Activated CD4-positive, alpha-beta T cell treated with anti-CD3 and anti-CD28 coated beads, Interleukin-2, amount 50 U/mL, for 48 hours (primary cell): ENCODE results near the gene GRM2.

Experiments used
- DNase-seq, 2 experiments: peaks; one replicate each; pipeline ENCODE4 v3.0.0-alpha.2; 2020

Gene GRM2

DNA sequence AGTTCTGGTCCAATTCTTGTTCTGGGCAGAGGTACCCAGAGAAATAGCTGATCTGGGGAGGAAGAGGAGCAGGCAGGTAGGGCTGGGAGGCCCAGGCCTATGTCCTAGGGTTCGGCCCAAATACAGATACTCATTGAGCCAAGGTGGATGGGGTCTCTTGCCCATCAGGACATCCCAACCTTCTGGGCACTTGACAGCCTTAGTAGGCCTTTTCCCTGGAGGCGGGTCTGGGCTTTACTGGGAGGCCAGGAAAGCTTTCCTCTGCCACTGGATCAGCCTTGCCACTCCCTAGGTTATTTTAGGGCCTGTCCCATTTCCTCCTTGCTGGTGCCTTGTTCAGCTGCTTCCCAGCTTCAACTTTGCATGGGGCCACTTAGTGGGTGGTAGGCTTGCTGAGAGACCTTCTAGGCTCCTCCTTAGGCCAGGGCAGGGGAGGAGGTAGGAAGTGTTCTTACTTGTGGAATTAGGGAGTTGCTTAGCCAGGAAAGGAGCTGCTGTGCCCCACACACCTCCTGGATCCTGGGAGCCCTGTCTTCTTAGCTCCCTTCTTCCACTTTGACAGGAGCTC lies 26.1 kb upstream of the GRM2 start:
- DNase-seq = no peak

DNA sequence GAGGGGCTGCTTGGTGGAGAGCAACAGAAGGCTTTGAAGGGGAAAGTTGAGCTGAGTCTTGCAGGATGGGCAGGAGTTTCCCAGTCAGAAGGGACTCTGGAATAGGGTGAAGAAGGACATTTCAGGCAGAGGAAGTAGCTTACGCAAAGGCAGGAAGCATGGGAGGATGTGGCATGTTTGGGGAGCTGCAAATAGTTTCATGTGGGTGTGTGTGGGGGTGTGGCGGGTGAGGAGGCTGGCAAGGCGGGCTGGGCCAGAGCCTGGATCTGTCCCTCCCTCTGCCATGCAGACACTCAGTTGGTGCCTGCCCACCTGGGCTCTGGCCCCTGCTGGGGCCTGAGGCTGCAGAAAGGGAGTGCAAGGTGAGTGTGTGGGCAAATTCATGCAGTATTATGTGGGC lies 25.4 kb upstream of the GRM2 start:
- DNase-seq = peak in 1 of 2 experiments; percentile 46

DNA sequence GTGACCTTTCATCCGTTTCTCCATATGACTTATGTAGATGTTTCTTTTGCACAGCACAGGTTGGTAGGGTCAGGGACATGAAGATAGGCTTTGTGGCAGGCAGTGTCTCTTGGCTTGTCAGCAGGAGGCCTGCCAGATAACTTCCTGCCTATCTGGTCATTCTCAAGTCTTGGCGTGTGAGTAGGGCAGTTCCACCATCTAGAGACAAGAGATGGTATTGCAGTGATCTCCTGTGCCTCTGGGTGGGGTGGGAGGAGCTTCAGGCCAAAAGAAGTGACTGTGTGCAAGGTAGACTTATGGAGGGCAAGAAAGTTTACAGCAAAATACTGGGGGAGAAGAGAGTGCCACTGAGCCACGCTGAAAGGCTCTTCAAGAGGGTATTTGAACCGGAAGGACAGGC lies 24.8 kb upstream of the GRM2 start:
- DNase-seq = peak; percentile 66 to 77

DNA sequence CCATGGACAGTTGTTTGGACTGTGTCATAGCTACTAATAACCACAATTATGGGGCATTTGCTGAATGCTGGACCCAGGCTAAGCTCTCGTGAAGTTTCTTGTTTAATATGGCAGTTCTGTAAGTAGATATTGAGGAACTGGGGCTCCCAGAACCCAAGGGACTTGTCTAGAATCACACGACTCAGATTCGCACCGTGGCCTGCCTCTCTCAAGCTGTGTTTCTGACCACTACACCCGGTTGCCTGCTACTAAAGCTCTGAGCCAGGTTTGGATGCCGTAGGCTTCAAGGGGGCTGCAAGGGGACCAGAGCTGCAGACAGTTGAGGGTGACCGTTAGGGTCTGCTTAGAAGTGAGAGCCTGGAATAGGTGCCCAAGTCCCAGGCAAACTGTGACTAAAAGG lies 24.3 kb upstream of the GRM2 start:
- no peak for DNase-seq

DNA sequence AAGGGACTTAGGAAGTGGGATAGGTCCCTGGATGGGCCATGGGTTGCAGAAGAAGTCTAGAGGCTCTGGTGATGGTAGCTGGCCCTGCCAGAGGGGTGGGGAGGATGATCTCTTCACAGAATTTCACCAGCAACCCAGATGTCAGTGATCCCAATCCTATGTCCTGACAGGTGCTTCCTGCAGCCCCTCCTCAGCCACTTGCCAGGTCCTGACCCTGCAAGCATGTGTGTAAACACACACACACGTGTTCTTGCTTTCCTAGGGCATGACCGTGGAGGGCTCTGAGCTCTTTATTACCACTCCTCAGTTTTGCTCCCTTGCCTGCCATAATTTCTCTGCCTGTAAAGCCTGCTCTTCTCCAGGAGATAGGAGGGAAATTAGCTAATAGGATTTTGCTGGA lies 23.3 kb upstream of the GRM2 start:
- no peak for DNase-seq

DNA sequence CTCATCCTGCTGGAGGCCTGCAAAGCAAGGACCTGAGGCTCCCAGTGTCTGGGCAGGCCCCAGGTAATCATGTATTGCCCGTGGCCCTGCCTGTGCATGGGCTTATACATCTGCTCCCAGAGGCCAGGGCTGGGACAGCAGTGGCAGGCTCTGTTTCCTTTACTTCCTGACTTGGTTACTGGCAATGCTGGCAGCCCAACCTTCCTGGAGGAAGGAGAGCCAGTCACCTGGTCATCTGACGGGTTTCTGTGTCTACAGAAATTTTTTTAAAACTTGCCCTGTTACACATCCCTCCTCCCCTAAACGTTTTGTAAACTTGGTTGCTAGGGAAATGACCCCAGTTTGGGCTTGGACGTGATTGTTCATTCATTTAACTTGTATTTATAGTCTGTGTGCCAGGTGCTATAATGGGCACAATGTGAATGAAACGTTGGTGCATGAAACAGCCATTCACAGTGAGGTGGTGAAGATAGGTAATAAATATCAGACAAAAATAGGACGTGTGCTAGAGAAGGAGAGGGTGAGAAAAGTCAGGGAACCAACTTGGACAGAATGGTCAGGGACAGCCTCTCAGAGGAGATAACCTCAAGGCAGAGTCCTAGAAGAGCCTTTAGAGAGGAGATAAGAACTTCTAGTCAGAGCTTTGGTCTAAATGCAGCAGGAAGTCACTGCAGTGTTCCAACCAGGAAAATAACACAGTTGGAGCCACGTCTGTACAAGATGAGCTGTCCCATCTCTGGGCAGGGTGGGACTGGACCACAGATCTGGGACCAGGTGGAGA lies 21.7 kb upstream of the GRM2 start:
- no peak for DNase-seq

DNA sequence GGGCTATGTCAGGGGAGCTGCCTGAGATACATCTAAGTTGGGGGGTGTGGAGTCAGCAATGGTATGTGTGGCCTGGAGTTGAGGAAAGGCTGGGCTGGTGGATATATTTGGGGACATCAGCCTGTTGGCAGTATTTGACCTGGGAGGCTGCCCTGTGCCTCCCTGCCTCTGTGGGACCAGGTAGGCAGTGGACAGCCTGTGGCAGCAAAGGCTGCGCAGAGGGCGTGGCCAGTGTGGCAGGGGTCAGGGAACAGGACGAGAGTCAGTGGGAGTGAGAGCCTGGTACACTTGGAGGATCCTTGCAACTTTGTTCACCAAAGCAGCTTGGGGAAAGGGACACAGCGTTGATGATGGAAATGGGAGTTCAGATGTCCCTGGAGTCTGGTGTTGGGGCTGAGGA lies 20.8 kb upstream of the GRM2 start:
- no peak for DNase-seq

DNA sequence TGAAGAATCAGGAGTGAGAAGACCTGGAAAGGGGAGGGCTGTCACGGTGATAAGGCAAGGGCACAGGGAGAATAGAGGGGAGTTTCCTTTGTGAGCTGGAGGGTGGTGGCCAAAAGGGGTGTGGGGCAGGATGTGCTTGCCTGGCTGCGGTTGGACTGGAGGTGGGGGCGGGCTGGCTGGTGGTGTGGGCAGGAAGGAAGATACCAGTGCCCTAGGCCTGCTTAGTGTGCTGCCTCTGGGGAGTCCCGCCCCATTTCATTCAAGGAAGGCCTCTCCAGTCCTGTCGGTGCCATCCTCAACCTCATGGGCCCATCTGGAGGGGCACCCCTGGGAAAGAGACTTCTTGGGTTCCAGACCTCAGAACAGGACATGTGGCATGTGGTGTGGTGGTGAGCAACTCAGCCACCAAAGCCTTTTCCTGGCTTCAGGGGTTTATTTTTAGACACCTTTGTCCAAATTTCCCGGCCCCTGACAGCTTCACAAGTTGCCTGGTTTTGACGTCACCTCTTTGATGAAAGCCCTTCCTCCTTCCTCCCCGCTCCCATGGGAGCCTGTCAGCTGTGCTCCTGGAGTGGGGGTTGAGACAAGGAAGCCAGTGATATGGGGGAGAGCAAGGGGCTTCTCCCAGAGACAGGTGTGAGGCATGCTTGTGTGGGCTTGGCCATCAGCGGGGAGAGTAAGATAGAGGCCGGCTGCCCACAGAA lies 20.2 kb upstream of the GRM2 start:
- peak; percentile 85 to 87 for DNase-seq

DNA sequence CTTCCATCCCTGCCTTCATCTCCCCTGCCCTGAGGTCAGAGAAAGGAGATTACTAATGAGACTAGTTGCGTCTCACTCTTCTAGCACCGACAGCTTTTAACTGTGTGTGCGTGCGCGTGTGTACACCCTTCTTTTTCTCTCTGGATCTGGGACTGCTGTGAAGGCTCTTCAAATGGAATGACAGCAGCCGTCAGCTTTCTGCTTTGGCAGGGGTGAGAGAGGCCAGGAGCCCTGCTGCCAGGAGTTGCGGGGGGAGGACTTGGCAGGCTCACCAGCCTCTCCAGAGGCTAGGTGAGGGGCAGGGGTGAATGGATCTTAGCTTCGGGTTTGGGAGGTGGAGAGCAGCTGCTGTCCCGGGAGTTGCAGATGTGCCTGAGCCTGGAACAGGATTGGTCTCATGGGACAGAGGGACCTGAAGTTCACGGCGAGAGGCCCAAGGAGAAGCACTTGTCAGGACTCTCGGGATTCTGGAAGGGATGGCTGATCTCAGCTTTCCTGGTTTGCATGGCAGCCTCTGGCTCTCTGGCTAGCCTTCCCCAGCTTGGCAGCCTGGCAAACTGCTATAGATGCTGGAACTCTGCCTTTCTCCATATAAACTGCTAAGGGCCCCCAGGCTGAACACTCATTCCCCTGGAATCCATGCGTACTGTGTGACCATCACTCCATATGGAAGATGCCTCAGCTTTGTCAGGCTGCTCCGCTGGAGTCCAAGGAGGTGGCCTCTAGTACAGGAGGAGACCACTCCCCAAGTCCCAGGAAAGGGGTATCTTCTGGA lies 19.2 kb upstream of the GRM2 start:
- DNase-seq = no peak

DNA sequence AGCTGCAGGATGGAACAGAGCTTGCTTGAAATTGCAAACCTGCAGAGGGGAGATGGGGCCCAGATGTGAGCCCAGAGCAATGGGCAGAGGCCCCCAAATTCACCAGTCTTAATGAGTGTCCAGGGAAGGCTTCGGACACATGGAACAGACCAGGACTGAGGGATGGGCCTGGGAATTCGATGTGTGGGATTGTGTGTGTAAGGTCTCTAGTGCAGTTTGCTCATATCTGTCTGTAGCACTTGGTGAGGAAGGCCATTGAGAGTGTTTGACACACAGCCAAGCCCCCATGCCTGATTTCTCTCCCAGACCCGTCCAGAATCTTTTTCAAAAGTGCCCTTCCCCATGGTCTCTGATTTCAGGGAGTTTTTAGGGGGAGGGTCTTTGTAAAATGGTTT lies 18.7 kb upstream of the GRM2 start:
- no peak for DNase-seq

DNA sequence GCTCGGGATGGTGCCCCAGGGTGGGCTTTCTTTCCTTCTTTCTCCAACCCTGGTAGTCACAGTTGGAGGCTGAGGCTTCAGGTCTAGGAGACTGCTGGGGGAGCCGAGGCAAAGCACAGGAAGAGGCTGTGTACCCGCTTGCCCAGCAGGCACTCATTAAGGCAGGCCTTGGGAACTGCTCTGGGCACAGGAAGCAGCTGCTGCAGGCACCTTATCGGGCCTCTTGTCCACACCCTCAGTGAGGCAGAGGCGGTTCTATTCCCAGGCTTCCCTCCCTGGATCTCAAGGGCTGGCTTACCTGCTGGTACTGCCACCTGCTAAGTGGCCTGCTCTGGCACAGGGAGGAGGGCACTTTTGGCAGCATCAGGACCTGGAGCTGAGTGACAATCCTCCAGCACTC lies 15.8 kb upstream of the GRM2 start:
- no peak for DNase-seq

DNA sequence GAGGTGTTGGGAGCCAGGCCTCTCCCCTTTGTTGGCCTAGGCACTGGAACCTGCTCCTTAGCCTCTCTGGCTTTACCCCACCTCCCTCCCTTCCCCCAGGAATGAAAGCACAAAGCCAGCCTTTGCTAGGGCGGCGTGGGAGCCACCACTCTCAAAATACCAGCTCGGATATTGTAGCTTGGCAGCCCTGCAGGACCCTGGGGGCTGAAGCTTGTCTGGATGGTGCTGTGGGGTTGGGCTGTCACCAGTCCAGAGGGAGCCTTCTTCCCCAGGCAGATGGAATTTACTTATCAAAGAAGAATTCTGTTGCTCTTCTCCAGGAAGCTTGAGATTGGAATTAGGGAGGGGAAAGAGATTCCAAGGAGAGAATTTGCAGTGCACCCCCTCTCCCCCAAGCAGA lies 14.9 kb upstream of the GRM2 start:
- DNase-seq = no peak

DNA sequence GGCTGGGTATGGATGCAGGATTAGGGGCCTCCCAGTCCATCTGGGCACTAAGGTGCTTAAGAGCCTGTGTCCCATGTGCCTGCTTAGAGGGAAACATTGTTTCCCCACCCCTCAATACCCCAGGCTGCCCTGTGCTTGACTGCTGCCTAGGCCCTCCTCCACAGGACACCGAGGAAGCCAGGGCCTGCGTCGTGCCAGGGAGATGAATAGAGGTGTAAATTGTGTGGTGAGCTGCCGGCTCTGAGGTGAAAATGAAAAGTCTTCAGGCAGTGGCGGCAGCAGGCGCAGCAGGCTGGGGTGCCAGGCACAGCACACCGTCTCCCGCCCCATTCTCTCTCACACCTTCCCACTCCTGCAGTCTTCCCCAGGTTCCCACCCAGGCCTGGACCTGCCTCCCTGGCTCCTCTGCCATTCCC lies 13.9 kb upstream of the GRM2 start:
- no peak for DNase-seq

DNA sequence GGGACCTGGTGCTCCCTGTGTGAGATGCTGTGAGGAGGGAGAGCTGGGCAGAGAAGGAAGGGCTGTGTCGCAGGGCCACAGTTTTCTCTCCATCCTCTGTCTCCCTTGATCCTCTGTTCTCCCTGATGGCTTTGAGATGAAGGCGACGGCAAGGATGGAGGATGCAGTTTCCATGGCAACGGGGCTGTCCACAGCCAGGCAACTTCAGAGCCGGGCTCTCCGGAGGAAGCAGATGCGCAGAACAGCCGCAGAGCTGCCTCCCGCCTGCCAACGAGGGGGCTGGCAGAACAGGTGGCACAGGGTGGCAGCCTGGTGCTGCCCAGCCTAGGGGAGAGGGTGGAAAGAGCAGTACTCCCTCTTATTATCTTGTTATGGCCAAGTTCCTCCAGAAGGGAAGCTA lies 9.9 kb upstream of the GRM2 start:
- DNase-seq = no peak

DNA sequence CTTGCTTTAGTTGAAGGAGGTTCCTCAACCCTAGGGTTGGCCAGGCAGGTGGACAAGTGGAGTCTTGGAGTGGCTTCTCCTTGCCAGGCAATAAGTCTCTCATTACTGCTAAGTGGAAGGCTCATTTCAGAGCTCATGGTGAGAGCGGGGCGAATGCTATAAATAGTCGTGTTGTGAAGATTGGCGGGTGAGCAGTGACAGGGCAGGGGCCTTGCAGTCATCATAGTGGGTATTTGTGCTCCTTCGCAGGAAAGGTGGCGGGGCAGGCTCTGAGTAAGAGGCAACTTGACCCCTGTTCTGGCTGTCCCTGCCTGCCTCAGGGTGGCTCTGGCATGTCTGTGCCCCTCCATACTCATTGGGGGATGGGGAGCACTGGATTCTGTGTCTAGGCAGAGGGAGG lies 8.7 kb upstream of the GRM2 start:
- DNase-seq = no peak

DNA sequence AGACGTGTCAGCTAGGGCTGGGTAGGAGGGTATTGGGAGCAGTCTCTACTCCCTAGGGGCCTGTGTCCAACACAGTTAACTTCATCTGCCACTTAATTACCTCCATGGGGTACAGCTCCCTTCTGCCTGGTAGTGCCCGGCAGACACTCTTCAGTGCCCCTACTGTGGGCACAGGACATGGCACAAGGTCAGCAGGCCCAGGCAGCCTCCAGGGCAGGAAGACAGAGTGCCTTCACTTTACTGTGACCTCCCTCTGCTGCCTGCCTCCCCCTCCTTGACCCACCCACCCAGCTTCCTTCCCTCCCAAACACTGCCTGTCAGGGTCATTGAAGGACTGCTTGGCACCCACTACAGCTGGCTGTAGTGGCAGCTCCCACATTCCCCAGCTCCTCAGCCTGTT lies 6.5 kb upstream of the GRM2 start:
- no peak for DNase-seq

DNA sequence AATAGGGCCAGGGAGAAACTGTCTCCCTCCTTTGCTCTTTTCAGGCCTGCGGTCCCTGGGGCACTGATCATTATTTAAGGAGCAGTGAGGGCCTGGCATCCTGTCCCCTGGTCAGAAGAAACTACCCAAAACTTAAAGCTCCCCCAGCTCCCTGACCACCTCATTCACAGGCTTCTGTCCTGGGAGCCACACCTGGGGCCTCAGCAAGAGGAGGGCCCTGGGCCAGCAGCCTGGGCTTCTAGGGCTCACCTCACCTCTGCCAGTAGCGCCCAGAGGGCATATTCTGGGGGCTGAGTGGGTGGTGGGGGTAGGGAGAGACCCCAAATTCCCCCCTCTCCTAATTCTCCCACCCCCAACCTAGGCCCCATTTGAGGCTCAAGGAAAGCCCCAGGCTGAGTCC lies 4.7 kb upstream of the GRM2 start:
- no peak for DNase-seq

DNA sequence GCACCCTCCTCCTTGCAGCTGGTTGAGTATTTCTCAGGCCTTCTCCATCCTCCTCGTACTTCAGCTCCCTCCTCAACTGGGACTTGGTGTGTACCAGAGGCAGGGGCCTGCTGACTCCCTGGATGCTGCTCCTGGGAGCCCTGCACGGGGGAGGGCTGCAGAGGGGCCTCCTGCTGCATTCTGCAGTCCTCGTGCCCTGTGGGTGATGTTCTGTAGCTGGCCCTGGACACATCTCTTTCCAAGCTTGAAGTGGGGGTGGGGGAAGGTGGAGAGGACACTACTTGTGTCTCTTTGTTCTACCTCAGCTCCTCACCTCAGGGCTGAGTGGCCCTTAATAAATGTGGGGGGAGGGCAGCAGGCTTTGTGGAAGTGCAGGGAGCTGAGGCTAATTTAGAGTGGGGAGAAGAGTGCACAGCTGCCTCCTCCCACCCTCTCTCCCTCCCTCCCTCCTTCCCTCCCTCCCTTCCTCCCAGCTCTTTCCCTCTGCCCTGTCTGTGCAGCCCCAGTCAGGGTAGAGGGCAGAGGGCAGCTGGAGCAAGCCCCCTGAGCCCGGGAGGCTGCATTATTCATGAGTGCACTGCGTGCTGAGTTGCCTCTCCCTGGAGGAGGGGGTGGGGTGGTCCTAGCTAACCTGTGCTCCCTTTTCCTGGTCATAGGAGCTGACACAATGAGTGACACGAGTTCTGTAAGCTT lies 3.7 kb upstream of the GRM2 start:
- no peak for DNase-seq

DNA sequence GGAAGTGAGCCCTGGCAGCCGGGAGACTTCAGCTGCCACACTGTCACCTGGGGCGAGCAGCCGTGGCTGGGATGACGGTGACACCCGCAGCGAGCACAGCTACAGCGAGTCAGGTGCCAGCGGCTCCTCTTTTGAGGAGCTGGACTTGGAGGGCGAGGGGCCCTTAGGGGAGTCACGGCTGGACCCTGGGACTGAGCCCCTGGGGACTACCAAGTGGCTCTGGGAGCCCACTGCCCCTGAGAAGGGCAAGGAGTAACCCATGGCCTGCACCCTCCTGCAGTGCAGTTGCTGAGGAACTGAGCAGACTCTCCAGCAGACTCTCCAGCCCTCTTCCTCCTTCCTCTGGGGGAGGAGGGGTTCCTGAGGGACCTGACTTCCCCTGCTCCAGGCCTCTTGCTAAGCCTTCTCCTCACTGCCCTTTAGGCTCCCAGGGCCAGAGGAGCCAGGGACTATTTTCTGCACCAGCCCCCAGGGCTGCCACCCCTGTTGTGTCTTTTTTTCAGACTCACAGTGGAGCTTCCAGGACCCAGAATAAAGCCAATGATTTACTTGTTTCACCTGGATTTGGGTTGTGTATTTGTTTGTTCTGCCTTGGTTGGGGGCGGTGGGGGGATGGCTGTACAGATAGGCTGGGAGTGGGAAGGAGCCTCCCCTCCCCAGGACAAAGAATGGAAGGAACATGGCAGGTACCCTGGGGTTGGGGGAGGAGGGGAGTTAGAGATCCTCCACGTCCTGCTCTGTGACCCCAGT lies 2.9 kb upstream of the GRM2 start:
- no peak for DNase-seq

DNA sequence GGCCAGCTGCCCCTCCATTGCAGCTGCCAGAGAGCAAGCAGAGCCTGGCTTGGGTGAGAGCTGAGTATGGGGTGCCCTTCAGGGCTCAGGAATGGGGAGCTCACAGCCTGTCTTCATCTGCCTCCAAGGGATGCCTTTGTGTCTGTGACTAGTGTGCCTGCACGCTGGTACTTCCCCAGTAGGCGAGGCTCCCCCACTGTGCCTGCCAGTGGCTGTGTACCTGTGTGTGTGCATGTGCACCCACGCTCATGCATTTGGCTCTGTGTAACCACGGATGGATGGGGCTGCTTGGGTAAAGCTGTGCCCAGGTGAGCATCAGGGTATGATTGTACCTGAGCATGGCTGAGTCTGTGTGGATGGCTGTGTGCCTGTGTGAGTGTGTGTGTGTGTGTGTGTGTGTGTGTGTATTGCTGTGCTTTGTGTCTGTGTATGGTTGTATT lies 2.3 kb upstream of the GRM2 start:
- DNase-seq = no peak

DNA sequence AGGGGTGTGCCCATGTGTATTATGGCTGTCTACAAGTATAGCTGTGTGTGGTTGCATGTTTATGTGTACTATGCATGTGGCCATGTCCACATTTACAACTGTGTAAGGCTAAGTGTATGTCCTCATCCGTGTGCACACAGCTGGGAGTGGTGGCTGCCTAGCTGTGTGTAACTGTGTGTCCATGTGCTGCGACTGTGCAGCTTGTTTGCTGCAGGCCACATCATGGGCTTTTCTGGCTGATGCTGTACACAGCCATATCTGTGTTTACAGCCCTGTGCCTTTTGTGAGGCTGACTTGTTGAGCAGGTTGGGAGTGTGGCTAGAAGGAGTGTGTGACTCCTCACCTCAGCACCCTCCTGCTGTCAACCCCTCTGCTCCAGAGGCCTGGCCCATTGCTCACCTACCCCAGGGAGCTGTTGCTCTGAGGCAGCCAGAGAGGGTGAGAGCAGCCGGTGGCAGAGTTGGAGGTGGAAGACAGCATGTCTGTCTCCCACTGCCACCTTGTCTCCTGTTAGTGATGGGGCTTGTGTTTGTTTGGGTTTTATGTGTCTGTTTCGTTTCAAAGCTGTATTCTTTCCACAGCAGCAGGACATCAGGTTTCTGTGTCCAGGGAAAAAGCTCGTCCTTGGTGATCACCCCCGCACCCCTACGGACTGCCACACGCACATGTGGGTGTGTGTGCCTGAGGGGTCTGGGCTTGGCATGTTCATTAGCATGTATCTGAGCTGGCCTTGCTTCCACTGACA lies 1.4 kb upstream of the GRM2 start:
- no peak for DNase-seq
